Hematopoietic multipotent progenitor cell treated with erythropoietin and hydrocortisone succinate and interleukin-3 and kit ligand, for 8 days (in vitro differentiated cells): ENCODE data around the gene UBASH3A.
A peak's percentile ranks its signal among the peaks of the same experiment; 100 is the strongest.

Experiments used
- DNase-seq: peaks from one replicate; pipeline ENCODE4 v3.0.0-alpha.2; 2015

Gene UBASH3A

GRCh38 chr21:42495765-42496119 is 92.0 kb downstream of the UBASH3A start:
- DNase-seq, result no peak

DNA sequence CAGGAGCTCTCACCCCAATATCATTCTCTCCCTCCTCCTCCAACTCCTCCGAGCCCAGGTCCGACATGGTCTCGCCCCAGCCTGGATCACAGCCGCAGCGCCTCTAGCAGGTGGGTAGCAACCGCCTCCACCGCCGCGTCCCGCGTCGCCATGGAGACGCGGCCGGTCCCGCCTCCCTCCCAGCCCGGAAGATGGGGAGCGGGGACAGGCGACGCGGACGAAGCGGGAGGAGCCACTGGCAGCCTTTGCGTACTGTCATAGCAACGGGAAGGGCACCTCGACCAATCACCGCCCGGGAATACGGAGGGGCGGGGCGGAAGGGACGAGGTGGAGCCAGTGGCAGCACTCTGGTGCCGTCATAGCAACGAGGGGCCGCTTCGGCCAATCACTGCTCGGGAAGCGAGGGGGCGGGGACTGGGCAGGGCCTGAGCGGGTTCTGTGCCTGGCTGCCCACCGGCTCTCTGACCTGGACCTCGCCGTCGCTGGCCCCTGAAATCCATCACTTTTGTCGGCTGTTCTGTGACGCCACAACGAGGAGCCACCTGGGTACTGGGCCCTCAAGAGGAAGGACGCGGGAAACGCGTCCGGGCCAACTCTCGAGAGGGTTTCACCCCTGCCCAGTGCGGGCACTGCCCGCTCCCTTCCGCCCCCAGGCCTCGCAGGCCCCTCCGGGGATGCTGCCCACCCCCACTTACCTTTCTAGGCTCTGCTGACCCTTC is 92.6 kb downstream of the UBASH3A start, which contains the start of gene RSPH1:
Gene RSPH1, minus strand, starts transcription at position 105 of the 719 bp plus-strand sequence. Its CDS starts 38 bp downstream, at position 67.
- DNase-seq, result peak; percentile 98

DNA sequence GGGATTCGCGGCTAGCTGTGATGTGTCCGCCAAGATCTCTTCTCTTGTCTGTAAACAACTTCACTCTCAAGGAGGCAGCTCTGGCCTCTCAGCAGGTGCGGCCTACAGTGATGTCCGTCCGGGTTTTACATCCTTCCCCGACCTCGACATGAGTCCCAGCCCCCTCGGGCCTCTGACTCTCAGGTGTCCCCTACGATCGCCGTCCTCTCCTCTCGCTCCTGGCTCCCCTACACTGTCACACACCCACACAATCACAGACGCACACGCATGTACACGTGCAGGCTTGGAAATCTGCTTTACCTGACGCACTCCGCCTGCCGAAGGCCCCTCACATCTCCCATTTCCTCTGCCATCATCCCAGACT is 93.1 kb downstream of the UBASH3A start:
- DNase-seq, result no peak
